Motor neuron (in vitro differentiated cells): ENCODE measurements around the gene KIAA0825. TPM values are rescaled to one million over a fixed set of nuclear protein-coding genes. Genes with fewer than 3 reads are reported as not detected.

Source experiments
- ATAC-seq, 8 experiments: fragments of 200-7000 bp; cut with Tn5 transposase; replicated peaks in 6 of 8; 2 replicates each; pipeline ENCODE4 v1.8.0; 2021; ENCODE audit warnings: mild to moderate bottlenecking in 8 of 8, moderate library complexity in 8 of 8
- H3K27ac ChIP-seq, 2 donors: fragments of 250-450 bp; sonication (Bioruptor Pico); 2 replicates each; pipeline ENCODE4 v1.9.0; 2021; ENCODE audit warnings: antibody characterized with exemption in 2 of 2, mild to moderate bottlenecking in 2 of 2, moderate library complexity in 1 of 2
- H3K4me1 ChIP-seq, 2 donors: fragments of 250-450 bp; sonication (Bioruptor Pico); replicated peaks in 1 of 2; 2 replicates each; pipeline ENCODE4 v1.6.1; 2021; ENCODE audit warnings: antibody characterized with exemption in 2 of 2, mild to moderate bottlenecking in 2 of 2, moderate library complexity in 1 of 2
- H3K4me3 ChIP-seq, 5 donors: fragments of 250-450 bp; sonication (Bioruptor Pico); 2 replicates each; pipeline ENCODE4 v1.9.0; 2021; ENCODE audit warnings: antibody characterized with exemption in 5 of 5, mild to moderate bottlenecking in 5 of 5, moderate library complexity in 4 of 5
- WGBS, 10 experiments: fragments of 450-650 bp; shearing (Covaris generic); methylation state at CpG; one replicate each; pipeline ENCODE4 v1.0.0; 2022; 5-methylcytosine and 5-hydroxymethylcytosine counted together
- in situ Hi-C, 9 experiments: fragments of 400-800 bp; cut with MboI; loops; one replicate each; pipeline ENCODE4 v1.15.0; 2021; ENCODE audit warnings: low sequenced_read_pairs in 9 of 9, low pct_unique_long_range_greater_than_20kb in 2 of 9; ENCODE audit not compliant: unreplicated experiment in 9 of 9
- total RNA-seq, 8 experiments: library from RNA; unstranded; fragments of 300-600 nt; gene quantifications; 2 replicates each; pipeline versions ENCODE4 v1.2.3 to v1.2.4, GENCODE V29; 2022

The KIAA0825 gene
- total RNA-seq, 8 experiments from 2014 or later: 2.0 to 9.3 (median 3.2) TPM

- H3K4me3 ChIP-seq: no peak overlapping the region
- in situ Hi-C loops: no loop called here
- WGBS, 10 experiments: 60 to 100% (median 83%) methylated on average over 1 of the region's 1 CpG; no CpG with 5 or more reads in 3 of the 10 experiments
- no peak for ATAC-seq
- H3K4me1 ChIP-seq: no peaks in the 10 kb centered on the region
- H3K27ac ChIP-seq: no peak overlapping the region
Observed at GRCh38 chr5:94391996-94392395, 226.4 kb downstream of the KIAA0825 start.

DNA sequence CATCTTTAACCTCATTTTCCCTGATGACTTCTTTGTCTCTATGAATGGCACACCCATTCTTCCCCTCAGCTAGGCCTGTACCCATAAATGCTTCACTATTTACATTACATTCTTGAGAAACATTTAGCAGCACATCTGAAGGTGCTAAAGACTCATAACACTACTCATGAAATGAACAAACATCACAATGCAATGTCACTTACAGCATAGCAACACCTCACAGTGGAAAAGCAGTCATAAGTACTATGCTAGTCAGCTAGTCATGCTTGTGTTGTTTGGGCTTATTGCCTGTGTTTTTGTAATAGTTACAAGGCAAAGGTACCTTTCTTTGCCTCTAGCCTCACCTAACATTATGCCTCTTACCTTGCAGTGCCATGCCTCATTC, 228.9 kb downstream of the KIAA0825 start:
- in situ Hi-C loops: no loop called here
- Histone ChIP-seq H3K4me3 (no peak overlapping the region), H3K27ac (no peak overlapping the region), H3K4me1 (no peaks in the 10 kb centered on the region)
- ATAC-seq: no peak

DNA sequence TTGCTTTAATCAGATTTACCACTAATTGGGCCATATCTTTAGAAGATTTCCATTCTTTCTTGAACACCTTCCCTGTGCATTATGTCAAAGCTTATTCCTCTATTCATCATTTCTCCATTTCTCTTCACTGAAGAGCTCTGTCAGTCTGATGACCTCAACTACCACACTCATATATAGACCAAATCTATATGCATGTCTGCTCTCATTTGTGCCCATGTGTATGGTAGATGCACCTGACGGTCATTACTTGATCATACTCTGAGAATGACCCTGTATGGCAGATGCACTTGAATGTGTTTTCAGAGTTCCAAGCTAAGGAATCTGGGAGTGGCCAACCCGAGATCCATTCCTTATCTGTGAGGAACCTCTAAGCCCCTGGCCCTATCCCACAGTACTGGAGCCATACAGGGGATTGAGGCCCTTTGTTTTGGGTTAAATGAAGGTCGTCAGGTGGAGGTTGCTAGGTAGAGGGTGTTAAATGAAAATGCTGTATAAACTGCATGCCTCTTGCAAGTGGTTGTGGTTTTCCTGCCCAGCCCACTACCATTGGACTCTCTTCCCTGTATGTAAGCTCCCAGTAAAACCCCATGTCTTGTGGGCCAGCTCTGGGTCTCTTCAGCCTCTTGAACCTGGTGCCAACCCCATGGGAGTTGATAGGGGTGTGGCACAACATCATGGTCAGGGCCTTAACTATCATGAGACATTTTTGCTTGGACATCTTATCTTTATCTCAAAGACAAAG, 229.5 kb downstream of the KIAA0825 start:
- 0 to 80% (median 61%) methylated on average over 1 to 3 of the region's 3 CpGs; no CpG with 5 or more reads in 4 of the 10 experiments for WGBS, 10 experiments
- no peak for ATAC-seq
- in situ Hi-C loops: no loop called here
- H3K27ac ChIP-seq: no peak overlapping the region
- no peak overlapping the region for H3K4me3 ChIP-seq
- H3K4me1 ChIP-seq: no peaks in the 10 kb centered on the region

DNA sequence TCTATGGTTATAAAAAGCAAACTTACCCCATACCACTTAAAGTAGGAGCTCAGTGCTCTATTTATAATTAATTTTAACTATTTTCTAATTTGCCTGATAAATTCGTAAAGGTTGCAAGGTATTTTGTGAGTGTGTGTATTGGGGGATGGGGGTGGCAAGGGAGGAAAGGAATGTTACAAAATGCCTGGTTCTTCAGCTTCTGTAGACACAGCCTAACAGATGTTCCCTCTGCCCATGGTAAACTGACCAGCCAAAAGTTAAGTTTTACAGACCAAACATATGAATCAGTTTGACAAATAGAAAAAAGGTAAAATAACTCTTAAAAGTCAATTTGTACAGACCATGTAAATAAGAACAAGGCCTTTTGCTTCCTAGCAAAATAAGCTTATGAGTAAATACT, 232.6 kb downstream of the KIAA0825 start:
- Histone ChIP-seq H3K27ac (no peak overlapping the region), H3K4me1 (no peaks in the 10 kb centered on the region), H3K4me3 (no peak overlapping the region)
- no peak for ATAC-seq
- WGBS, 10 experiments: 0 to 100% (median 47%) methylated on average over 1 of the region's 1 CpG; no CpG with 5 or more reads in 2 of the 10 experiments
- in situ Hi-C loops: no loop called here

DNA sequence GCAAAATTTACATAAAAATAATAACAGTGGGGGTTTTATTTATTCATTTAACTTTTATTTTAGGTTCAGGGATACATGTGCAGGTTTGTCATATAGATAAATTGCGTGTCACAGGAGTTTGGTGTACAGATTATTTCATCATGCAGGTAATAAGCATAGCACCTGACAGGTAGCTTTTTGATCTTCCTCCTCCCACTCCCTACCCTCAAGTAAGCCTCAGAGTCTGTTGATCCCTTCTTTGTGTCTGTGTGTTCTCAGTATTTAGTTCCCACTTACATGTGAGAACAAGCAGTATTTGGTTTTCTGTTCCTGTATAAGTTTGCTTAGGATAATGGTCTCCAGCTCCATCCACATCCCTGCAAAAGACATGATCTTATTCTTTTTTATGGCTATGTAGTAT, 240.3 kb downstream of the KIAA0825 start:
- H3K27ac ChIP-seq: no peak overlapping the region
- no peak for ATAC-seq
- WGBS, 10 experiments: 33 to 100% (median 56%) methylated on average over 1 of the region's 1 CpG; no CpG with 5 or more reads in 3 of the 10 experiments
- no peak overlapping the region for H3K4me3 ChIP-seq
- in situ Hi-C loops: no loop called here
- no peaks in the 10 kb centered on the region for H3K4me1 ChIP-seq

DNA sequence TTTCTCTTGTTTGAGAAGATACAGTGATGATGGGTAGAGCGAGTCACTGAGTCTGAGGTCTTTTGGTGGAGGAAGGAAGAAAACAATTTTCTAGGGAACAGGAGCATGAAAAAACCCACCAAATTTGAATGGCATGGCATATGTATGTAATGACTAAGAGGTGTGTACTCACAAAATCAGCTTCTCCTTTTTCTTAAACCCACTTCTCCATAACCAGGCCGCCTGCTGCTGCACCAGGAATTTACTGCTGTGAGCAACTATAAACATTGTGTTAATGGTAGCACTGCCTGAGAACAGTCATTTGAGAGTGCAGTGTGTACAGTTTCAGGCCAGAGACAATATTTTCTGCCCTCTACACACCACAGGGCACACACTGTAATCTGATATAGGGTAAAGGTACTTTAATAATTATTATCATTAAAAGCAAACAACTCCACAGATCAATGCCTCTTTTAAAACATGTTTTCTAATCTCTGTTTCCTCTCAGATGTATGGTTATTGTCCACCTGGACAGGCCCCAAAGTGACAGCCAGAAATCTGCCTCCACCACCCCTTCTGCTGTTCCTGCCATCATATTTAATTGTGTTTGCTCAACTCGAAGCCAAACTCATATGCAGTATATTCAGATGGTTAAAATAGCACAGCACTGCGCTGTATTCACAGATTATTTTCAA, 241.6 kb downstream of the KIAA0825 start:
- in situ Hi-C loops: no loop called here
- 41 to 100% (median 81%) methylated on average over 1 to 4 of the region's 4 CpGs for WGBS, 10 experiments
- no peak for ATAC-seq
- Histone ChIP-seq H3K27ac (no peak overlapping the region), H3K4me3 (no peak overlapping the region), H3K4me1 (no peaks in the 10 kb centered on the region)

DNA sequence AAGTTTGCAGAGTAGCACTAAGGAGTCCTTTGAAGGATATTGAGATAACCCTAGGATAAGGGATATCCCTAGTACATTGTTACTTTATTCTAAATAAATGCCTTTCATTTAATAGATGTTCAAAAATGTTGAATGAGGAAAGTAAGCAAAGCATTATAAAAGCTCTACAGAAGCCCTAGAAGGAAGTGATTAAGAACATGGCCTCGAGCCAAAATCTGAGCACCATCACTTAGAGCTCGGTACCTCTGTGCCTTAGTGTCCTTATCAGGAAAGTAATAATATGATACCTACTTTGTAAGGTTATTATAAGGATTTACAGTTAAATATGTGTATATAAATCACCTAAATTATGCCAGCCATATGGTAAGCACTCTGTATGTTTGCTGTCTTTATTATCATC, 242.6 kb downstream of the KIAA0825 start:
- Histone ChIP-seq H3K4me1 (no peaks in the 10 kb centered on the region), H3K27ac (no peak overlapping the region), H3K4me3 (no peak overlapping the region)
- in situ Hi-C loops: no loop called here
- 33 to 88% (median 81%) methylated on average over 1 to 2 of the region's 2 CpGs; no CpG with 5 or more reads in 4 of the 10 experiments for WGBS, 10 experiments
- no peak for ATAC-seq

DNA sequence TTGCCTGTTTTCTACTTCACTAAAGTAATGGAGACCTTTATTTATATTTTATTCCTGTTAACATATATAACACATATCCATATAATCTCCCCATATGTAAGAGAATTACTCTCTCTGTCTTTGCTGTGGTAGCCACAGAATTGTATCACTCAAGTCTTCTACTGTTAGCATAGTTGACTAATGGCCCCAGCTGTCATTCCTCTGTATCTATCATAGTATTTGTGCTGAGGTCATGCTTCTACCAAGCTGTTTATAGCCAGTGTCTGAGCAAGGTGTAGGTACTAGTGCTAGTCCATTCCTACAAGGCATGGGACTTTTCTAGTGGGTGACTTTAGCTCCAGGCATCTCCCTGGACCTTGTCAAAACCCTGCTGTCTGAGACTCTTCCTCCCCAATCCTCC, 244.1 kb downstream of the KIAA0825 start:
- Histone ChIP-seq H3K4me1 (no peaks in the 10 kb centered on the region), H3K4me3 (no peak overlapping the region), H3K27ac (no peak overlapping the region)
- no peak for ATAC-seq
- in situ Hi-C loops: no loop called here

GRCh38 chr5:94367900-94368299, 250.5 kb downstream of the KIAA0825 start:
- no peak overlapping the region for H3K27ac ChIP-seq
- 40 to 100% (median 100%) methylated on average over 1 to 2 of the region's 2 CpGs; no CpG with 5 or more reads in 5 of the 10 experiments for WGBS, 10 experiments
- H3K4me1 ChIP-seq: no peaks in the 10 kb centered on the region
- in situ Hi-C loops: no loop called here
- H3K4me3 ChIP-seq: no peak overlapping the region
- no peak for ATAC-seq

- WGBS, 10 experiments: 49 to 88% (median 82%) methylated on average over 1 to 4 of the region's 4 CpGs; no CpG with 5 or more reads in 1 of the 10 experiments
- Histone ChIP-seq H3K27ac (no peak overlapping the region), H3K4me3 (no peak overlapping the region), H3K4me1 (peaks cover 2 to 3% of the 10 kb centered on the region in 2 donors)
- in situ Hi-C loops: no loop called here
- ATAC-seq: no peak
Observed at GRCh38 chr5:94366811-94367210, 251.6 kb downstream of the KIAA0825 start.

- 29 to 100% (median 80%) methylated on average over 1 of the region's 1 CpG; no CpG with 5 or more reads in 1 of the 10 experiments for WGBS, 10 experiments
- Histone ChIP-seq H3K27ac (no peak overlapping the region), H3K4me3 (no peak overlapping the region), H3K4me1 (peaks cover 2 to 3% of the 10 kb centered on the region in 2 donors)
- in situ Hi-C loops: no loop called here
- ATAC-seq: no peak
Observed at GRCh38 chr5:94362857-94363256, 255.5 kb downstream of the KIAA0825 start.

DNA sequence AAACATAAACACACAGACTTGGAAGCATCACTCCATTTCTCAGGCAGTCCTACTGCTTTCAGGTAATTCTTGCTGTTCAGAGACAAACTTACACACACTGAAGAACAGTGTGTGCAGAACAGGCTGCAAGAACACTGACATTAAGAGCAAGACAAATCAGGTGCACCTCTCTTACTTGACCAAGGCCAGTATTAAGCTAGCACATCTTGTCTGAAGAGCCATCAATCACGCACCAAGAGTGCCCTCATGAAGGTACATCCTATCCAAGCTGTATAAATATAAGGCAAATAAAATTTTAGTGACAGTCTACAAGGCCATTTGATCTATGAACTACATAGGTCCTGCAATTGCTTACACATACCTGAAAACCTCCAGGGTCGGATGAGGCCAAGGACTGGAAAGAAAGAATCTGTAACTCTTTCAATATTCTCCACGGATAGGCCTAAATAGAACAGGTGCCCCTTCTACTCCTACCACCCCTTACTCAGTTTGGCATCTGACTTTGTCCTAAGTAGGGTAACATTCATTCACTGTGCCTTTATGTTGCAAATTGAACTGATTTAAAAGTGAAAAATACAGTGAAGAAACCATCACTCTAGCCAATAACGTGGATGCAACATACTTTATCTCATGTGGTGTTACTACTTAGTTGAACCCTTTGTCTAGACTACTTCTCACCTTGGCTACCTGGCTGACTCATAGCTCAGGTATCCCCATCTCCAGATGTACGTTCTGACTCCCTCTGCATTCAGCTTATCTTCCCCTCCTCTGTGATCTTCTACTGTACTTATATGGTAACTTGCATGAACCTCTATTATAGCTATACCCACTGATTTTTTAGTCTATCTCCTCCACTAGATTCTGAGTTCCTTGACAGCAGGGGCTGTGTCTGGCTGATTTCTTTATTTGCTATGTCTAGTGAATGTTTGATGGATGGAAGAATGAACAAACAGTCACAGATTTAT, 256.3 kb downstream of the KIAA0825 start:
- 13 to 100% (median 49%) methylated on average over 1 to 5 of the region's 5 CpGs; no CpG with 5 or more reads in 1 of the 10 experiments for WGBS, 10 experiments
- Histone ChIP-seq H3K27ac (no peak overlapping the region), H3K4me3 (no peak overlapping the region), H3K4me1 (peaks cover 2 to 3% of the 10 kb centered on the region in 2 donors)
- in situ Hi-C loops: no loop called here
- peak in 2 of 8 experiments; percentile 12 to 90 for ATAC-seq

DNA sequence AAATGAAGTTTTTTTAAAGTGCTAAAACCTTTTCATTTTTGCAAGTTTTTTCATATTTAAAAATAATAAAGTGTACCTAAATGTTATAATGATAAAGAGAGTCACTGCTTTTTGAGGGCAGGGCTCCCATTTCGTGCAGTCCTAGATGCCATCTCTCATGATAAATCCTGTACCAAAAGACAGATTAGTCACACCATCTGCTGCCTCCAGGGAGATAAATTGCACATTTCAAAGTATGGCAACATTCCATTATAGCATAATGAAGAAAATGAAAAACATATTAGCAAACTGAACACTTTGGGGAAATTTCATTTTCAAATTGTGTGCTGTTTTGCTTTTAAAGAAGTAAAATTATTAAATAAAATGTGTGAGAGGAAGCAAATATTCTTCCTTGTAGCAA, 257.2 kb downstream of the KIAA0825 start:
- no peak overlapping the region for H3K4me3 ChIP-seq
- WGBS, 10 experiments: 0 to 100% (median 80%) methylated on average over 1 of the region's 1 CpG; no CpG with 5 or more reads in 1 of the 10 experiments
- H3K27ac ChIP-seq: no peak overlapping the region
- in situ Hi-C loops: no loop called here
- H3K4me1 ChIP-seq: peaks cover 2 to 3% of the 10 kb centered on the region in 2 donors
- ATAC-seq: peak in 1 of 8 experiments; percentile 19
